Panc1 (cell line): ENCODE data around the gene NDUFAF4.

Experiments used
- POLR2AphosphoS5 ChIP-seq: IDR thresholded peaks from 2 replicates; pipeline ENCODE4 v1.6.1; 2012; ENCODE audit warnings: mild to moderate bottlenecking, low read depth, low read length, moderate library complexity
- SIN3A ChIP-seq: IDR thresholded peaks from 2 replicates; pipeline ENCODE4 v1.6.1; 2012; ENCODE audit warnings: low read depth, mild to moderate bottlenecking, low read length, moderate library complexity, borderline replicate concordance; ENCODE audit not compliant: insufficient read depth
- TCF7L2 ChIP-seq: IDR thresholded peaks from 2 replicates; pipeline ENCODE4 v1.6.1; 2011; ENCODE audit warnings: mild to moderate bottlenecking, low read depth, low read length, inconsistent platforms
- TF ChIP-seq, protein P1 (sequence below): fragments of 450-650 bp; IDR thresholded peaks from 2 replicates; pipeline ENCODE4 v1.5.1; 2017; ENCODE audit warnings: mild to moderate bottlenecking

GRCh38 chr6:96865055-96865405 lies 32.7 kb downstream of the NDUFAF4 start:
- TF ChIP-seq, protein P1, sequence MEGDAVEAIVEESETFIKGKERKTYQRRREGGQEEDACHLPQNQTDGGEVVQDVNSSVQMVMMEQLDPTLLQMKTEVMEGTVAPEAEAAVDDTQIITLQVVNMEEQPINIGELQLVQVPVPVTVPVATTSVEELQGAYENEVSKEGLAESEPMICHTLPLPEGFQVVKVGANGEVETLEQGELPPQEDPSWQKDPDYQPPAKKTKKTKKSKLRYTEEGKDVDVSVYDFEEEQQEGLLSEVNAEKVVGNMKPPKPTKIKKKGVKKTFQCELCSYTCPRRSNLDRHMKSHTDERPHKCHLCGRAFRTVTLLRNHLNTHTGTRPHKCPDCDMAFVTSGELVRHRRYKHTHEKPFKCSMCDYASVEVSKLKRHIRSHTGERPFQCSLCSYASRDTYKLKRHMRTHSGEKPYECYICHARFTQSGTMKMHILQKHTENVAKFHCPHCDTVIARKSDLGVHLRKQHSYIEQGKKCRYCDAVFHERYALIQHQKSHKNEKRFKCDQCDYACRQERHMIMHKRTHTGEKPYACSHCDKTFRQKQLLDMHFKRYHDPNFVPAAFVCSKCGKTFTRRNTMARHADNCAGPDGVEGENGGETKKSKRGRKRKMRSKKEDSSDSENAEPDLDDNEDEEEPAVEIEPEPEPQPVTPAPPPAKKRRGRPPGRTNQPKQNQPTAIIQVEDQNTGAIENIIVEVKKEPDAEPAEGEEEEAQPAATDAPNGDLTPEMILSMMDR: no peak
- TF ChIP-seq POLR2AphosphoS5 (no peak), SIN3A (no peak), TCF7L2 (no peak)
